Pancreas (tissue), 10 donors: ENCODE data around the gene SCGB1D2. TPM values are rescaled to one million over a fixed set of nuclear protein-coding genes. Genes with fewer than 3 reads are reported as not detected.

Source experiments
- ATAC-seq, 4 donors: fragments of 200-7000 bp; cut with Tn5 transposase; one replicate each; pipeline versions ENCODE4 v1.8.0 to v1.9.1; 2020; ENCODE audit warnings: mild to moderate bottlenecking in 4 of 4, moderate library complexity in 4 of 4
- DNase-seq, 6 donors: peaks; one replicate each; pipeline ENCODE4 v3.0.0-alpha.2; 2020
- FAIRE-seq: peaks from 2 replicates; lab custom pipeline; 2012; peaks lifted over from hg19 to GRCh38; lab: Jason Lieb, UNC
- H3K27ac ChIP-seq, 4 donors: fragments of 200-600 bp; sonication (generic); 1 replicate in 3 of 4; 2 replicates in 1 of 4; pipeline versions ENCODE4 v1.5.0 to v1.8.0; 2020
- H3K27me3 ChIP-seq, 4 donors: fragments of 200-600 bp; one replicate each; pipeline ENCODE4 v1.8.0; 2021
- H3K36me3 ChIP-seq, 3 donors: fragments of 200-600 bp; sonication (generic) in 1 of 3; one replicate each; pipeline versions ENCODE4 v1.5.0 to v1.8.0; 2020 to 2021
- H3K4me1 ChIP-seq, 3 donors: fragments of 200-600 bp; one replicate each; pipeline ENCODE4 v1.8.0; 2021
- H3K4me3 ChIP-seq, 4 donors: fragments of 200-600 bp; sonication (generic) in 2 of 4; one replicate each; pipeline versions ENCODE4 v1.5.0 to v1.8.0; 2020 to 2021
- H3K9me3 ChIP-seq, 4 donors: fragments of 200-600 bp; one replicate each; pipeline ENCODE4 v1.8.0; 2021
- CTCF ChIP-seq, 4 donors: fragments of 200-600 bp; sonication (generic) in 3 of 4; IDR thresholded peaks; one replicate each; pipeline versions ENCODE4 v1.5.0 to v1.8.0; 2021; ENCODE audit warnings: antibody characterized with exemption in 4 of 4
- intact Hi-C, 3 donors: fragments of 100-400 bp; cut with DNase I; formaldehyde crosslinking; loops; one replicate each; pipeline versions ENCODE4 v1.11.1 to v1.14.2; 2022
- polyA plus RNA-seq, 2 donors: library from polyadenylated mRNA; stranded (reverse); fragments of 200-250 nt; gene quantifications; one replicate each; pipeline ENCODE4 v1.2.3, GENCODE V29; 2013
- total RNA-seq, 6 donors: library from RNA; stranded (reverse); fragmentation: NEBNext Ultra II Directional in 4 of 6; extraction: Animal tissue kit (Norgen Biotek cat#: 25700) in 4 of 6; gene quantifications; one replicate each; pipeline versions ENCODE4 v1.2.1 to v1.2.4, GENCODE V29; 2021 to 2023
- donor health status: healthy with polysubstance abuse.
- donor health status: DM: no; HTN: no; CAD: no; lungs with moderate emphysema.
- donor health status: DM: no; HTN: no; CAD: no.
- donor health status: control.
- donor health status: control.
- donor health status: Bipolar disorder and iron deficiency.
- donor health status: DM: yes; HTN: yes; CAD: no.
- donor health status: DM: no; HTN: no; CAD: no.
- donor health status: DM: no; HTN: no; CAD: no.
- donor health status: DM: yes; HTN: yes; CAD: no.

SCGB1D2 gene
- total and polyA plus RNA-seq, 8 donors, result 0.47 to 3.9 (median 0.78) TPM; not detected in 2

- H3K9me3 ChIP-seq, result no peaks in the 10 kb centered on the region
- no peaks in the 10 kb centered on the region for H3K4me1 ChIP-seq
- DNase-seq (no peak), ATAC-seq (no peak), FAIRE-seq (no peak)
- intact Hi-C loops, result no loop called here
- no peak overlapping the region for H3K27ac ChIP-seq
- H3K4me3 ChIP-seq, result no peak overlapping the region
- TF ChIP-seq CTCF (IDR thresholded peaks at IDR 0.05), result no peak
- no peaks in the 10 kb centered on the region for H3K36me3 ChIP-seq
- no peaks in the 10 kb centered on the region for H3K27me3 ChIP-seq
Measured at GRCh38 chr11:62280452-62280851, 38.4 kb downstream of the SCGB1D2 start.

Other genes starting within 250 kb of the SCGB1D2 start
- gene INCENP, start 118.2 kb upstream of the SCGB1D2 start, total RNA-seq, result 10 to 100 TPM in 2 of 6 donors, 1 to 10 TPM in 4; 6.2 to 15.0 (median 8.0) TPM
- gene INCENP, start 118.2 kb upstream of the SCGB1D2 start, polyA plus RNA-seq, result 1 to 10 TPM; 3.7 to 4.8 TPM
- gene SCGB1D1, start 52.0 kb upstream of the SCGB1D2 start, total RNA-seq, result not detected
- not detected for gene SCGB1D1, start 52.0 kb upstream of the SCGB1D2 start, polyA plus RNA-seq
- gene SCGB2A1, start 33.6 kb upstream of the SCGB1D2 start, total RNA-seq, result 1 to 10 TPM; 1.4 to 5.3 (median 2.4) TPM
- gene SCGB2A1, start 33.6 kb upstream of the SCGB1D2 start, polyA plus RNA-seq, result 100 to 1,000 TPM in 1 of 2 donors, 10 to 100 TPM in 1; 13.8 to 101 TPM
- gene SCGB2A2, start 27.9 kb downstream of the SCGB1D2 start, total RNA-seq, result not detected
- gene SCGB2A2, start 27.9 kb downstream of the SCGB1D2 start, polyA plus RNA-seq, result not detected
- gene SCGB1D4, start 56.8 kb downstream of the SCGB1D2 start, total RNA-seq, result not detected
- gene SCGB1D4, start 56.8 kb downstream of the SCGB1D2 start, polyA plus RNA-seq, result not detected
- 10 to 100 TPM in 5 of 6 donors, 1 to 10 TPM in 1; 8.7 to 26.5 (median 12.4) TPM for gene ASRGL1, start 95.2 kb downstream of the SCGB1D2 start, total RNA-seq
- 10 to 100 TPM in 1 of 2 donors, 1 to 10 TPM in 1; 8.1 to 15.8 TPM for gene ASRGL1, start 95.2 kb downstream of the SCGB1D2 start, polyA plus RNA-seq
- gene SCGB1A1, start 176.8 kb downstream of the SCGB1D2 start, total RNA-seq, result 1 to 10 TPM in 1 of 6 donors, not detected in 5; 4.3 TPM
- gene SCGB1A1, start 176.8 kb downstream of the SCGB1D2 start, polyA plus RNA-seq, result under 1 TPM in 1 of 2 donors, not detected in 1; 0.94 TPM